GM19452 (cell line): ENCODE results near the gene CAPN5.
"Not testable (repeated sequence)": the region's sequence is repeated elsewhere in the genome, so short reads cannot be mapped to it uniquely, and the experiment has no call there.

Experiments used
- ATAC-seq: cut with Tn5 transposase; IDR thresholded peaks from one replicate; pipeline ENCODE4 v1.9.1; 2021; ENCODE audit not compliant: unreplicated experiment

Gene CAPN5

GRCh38 chr11:77095551-77096490 lies 29.1 kb downstream of the CAPN5 start:
- no peak for ATAC-seq

GRCh38 chr11:77096591-77097019 lies 29.8 kb downstream of the CAPN5 start:
- no peak for ATAC-seq

GRCh38 chr11:77097180-77097579 lies 30.4 kb downstream of the CAPN5 start:
- not testable (repeated sequence) for ATAC-seq

- ATAC-seq = no peak
Measured at GRCh38 chr11:77100166-77101042, 33.6 kb downstream of the CAPN5 start.

GRCh38 chr11:77101043-77101537 lies 34.3 kb downstream of the CAPN5 start:
- ATAC-seq = no peak

GRCh38 chr11:77102246-77103210 lies 35.8 kb downstream of the CAPN5 start, which contains the start of gene OMP:
Gene OMP (plus strand): TSS chr11:77102840. CDS start chr11:77102840, 0 bp downstream.
- no peak for ATAC-seq

GRCh38 chr11:77103319-77103718 lies 36.5 kb downstream of the CAPN5 start:
- no peak for ATAC-seq

GRCh38 chr11:77104727-77105126 lies 38.0 kb downstream of the CAPN5 start:
- ATAC-seq = no peak

GRCh38 chr11:77106321-77106720 lies 39.5 kb downstream of the CAPN5 start:
- no peak for ATAC-seq

GRCh38 chr11:77106759-77107158 lies 40.0 kb downstream of the CAPN5 start:
- no peak for ATAC-seq

GRCh38 chr11:77107950-77108349 lies 41.2 kb downstream of the CAPN5 start:
- ATAC-seq = no peak

- no peak for ATAC-seq
Measured at GRCh38 chr11:77108436-77108835, 41.7 kb downstream of the CAPN5 start.

- ATAC-seq = no peak
Measured at GRCh38 chr11:77109236-77110019, 42.7 kb downstream of the CAPN5 start.

GRCh38 chr11:77110836-77111235 lies 44.1 kb downstream of the CAPN5 start:
- no peak for ATAC-seq

GRCh38 chr11:77111277-77111676 lies 44.5 kb downstream of the CAPN5 start:
- no peak for ATAC-seq

GRCh38 chr11:77111946-77112345 lies 45.2 kb downstream of the CAPN5 start:
- ATAC-seq = no peak

GRCh38 chr11:77112641-77113381 lies 46.0 kb downstream of the CAPN5 start:
- ATAC-seq = no peak

GRCh38 chr11:77113382-77114088 lies 46.8 kb downstream of the CAPN5 start:
- ATAC-seq = no peak
